WTC11 (cell line): ENCODE measurements around the gene COL5A2. TPM values are rescaled to one million over a fixed set of nuclear protein-coding genes. Genes with fewer than 3 reads are reported as not detected.

Experiments
- microRNA-seq: library from miRNA; unstranded; fragments of <30 nt; microRNA quantifications from one replicate; pipeline ENCODE4 v1.2.0, GENCODE V29; 2022; ENCODE audit warnings: borderline number of aligned reads
- total RNA-seq: library from RNA; stranded (reverse); gene quantifications from 3 replicates; pipeline ENCODE4 v1.2.3, GENCODE V29; 2021

The COL5A2 gene
- total RNA-seq, 1 experiment from 2014 or later, result 16.0 TPM

Small RNA genes within 50 kb of the gene (microRNA-seq; reads per million reads assigned to microRNA genes)
- gene MIR3129, result not detected
- gene MIR3606, result not detected

Other genes with a start within 250 kb of the COL5A2 start
- 0.61 to 2.1 TPM (median 0.76 TPM) in 3 replicates for gene COL3A1, start 205.4 kb downstream of the COL5A2 start, total RNA-seq